ENCODE measurements around the gene ITPR1. TPM values are rescaled to one million over a fixed set of nuclear protein-coding genes. Genes with fewer than 3 reads are reported as not detected.

ITPR1 gene
- total and polyA plus RNA-seq, 5 donors from 2014 or later: 6.9 to 97.5 (median 9.5) TPM

GRCh38 chr3:4766716-4767499 lies 273.8 kb downstream of the ITPR1 start:
- Histone ChIP-seq H3K9me3 (ENCODE audit: control insufficient read depth in 2 of 2, low read length in 2 of 2) (no peaks in the 10 kb centered on the region), H3K27me3 (ENCODE audit: control insufficient read depth, insufficient read depth, low read length) (no peaks in the 10 kb centered on the region), H3K4me1 (ENCODE audit: control insufficient read depth, insufficient read depth, low read length, poor library complexity, severe bottlenecking) (no peaks in the 10 kb centered on the region), H3K4me3 (ENCODE audit: low read depth, low read length) (no peak overlapping the region), H3K36me3 (ENCODE audit: control insufficient read depth, insufficient read depth, low read length) (peaks cover 34% of the 10 kb centered on the region), H3K27ac (ENCODE audit: insufficient read depth, low read length, poor library complexity, severe bottlenecking) (no peak overlapping the region)
- Mint-ChIP-seq H3K27me3 (no peaks in the 10 kb centered on the region), H3K9me3 (peaks cover 0 to 7% (median 0%) of the 10 kb centered on the region in 7 donors), H3K27ac (no peak overlapping the region), H3K36me3 (peaks cover 61% of the 10 kb centered on the region), H3K4me1 (peaks cover 0 to 6% (median 0%) of the 10 kb centered on the region in 4 donors), H3K4me3 (no peak overlapping the region)
- DNase-seq: no peak
- no peak for ATAC-seq (ENCODE audit: low read depth in 2 of 2)

DNA sequence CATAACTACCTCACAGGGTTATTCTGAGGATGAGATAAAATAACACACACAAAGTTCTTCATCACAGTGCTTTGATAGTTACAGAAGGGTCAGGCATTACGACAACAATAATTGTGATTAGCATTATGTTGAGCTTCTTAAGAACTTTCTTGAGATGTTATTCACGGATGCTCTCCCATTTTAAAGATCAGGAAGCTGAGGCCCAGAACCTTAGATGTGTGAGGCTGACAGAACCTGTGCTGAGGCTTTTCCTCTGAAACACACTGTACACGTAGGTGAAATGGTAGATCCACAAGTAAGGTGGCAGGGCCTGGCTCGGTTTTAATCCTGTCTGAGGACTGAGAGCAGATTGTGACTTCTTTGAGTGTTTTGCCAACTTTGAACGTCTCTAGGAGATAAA lies 274.9 kb downstream of the ITPR1 start:
- peaks cover 37% of the 10 kb centered on the region for H3K36me3 ChIP-seq (ENCODE audit: control insufficient read depth, insufficient read depth, low read length)
- ATAC-seq (ENCODE audit: low read depth in 2 of 2): no peak

GRCh38 chr3:4768521-4768920 lies 275.4 kb downstream of the ITPR1 start:
- Histone ChIP-seq H3K4me3 (ENCODE audit: low read depth, low read length) (no peak overlapping the region), H3K36me3 (ENCODE audit: control insufficient read depth, insufficient read depth, low read length) (peaks cover 37% of the 10 kb centered on the region), H3K27me3 (ENCODE audit: control insufficient read depth, insufficient read depth, low read length) (no peaks in the 10 kb centered on the region), H3K4me1 (ENCODE audit: control insufficient read depth, insufficient read depth, low read length, poor library complexity, severe bottlenecking) (no peaks in the 10 kb centered on the region), H3K27ac (ENCODE audit: insufficient read depth, low read length, poor library complexity, severe bottlenecking) (no peak overlapping the region), H3K9me3 (ENCODE audit: control insufficient read depth in 2 of 2, low read length in 2 of 2) (no peaks in the 10 kb centered on the region)
- Mint-ChIP-seq H3K36me3 (peaks cover 60% of the 10 kb centered on the region), H3K4me3 (no peak overlapping the region), H3K27me3 (no peaks in the 10 kb centered on the region), H3K9me3 (peaks cover 0 to 7% (median 0%) of the 10 kb centered on the region in 7 donors), H3K4me1 (peaks cover 0 to 6% (median 0%) of the 10 kb centered on the region in 4 donors), H3K27ac (no peak overlapping the region)
- DNase-seq: no peak
- ATAC-seq (ENCODE audit: low read depth in 2 of 2): no peak

More for the DNA sequence above, 274.9 kb downstream of the ITPR1 start:
- Mint-ChIP-seq H3K27ac (no peak overlapping the region), H3K36me3 (peaks cover 60% of the 10 kb centered on the region), H3K4me3 (no peak overlapping the region), H3K4me1 (peaks cover 0 to 6% (median 0%) of the 10 kb centered on the region in 4 donors), H3K27me3 (no peaks in the 10 kb centered on the region), H3K9me3 (peaks cover 0 to 7% (median 0%) of the 10 kb centered on the region in 7 donors)
- DNase-seq: no peak
- Histone ChIP-seq H3K4me3 (ENCODE audit: low read depth, low read length) (no peak overlapping the region), H3K4me1 (ENCODE audit: control insufficient read depth, insufficient read depth, low read length, poor library complexity, severe bottlenecking) (no peaks in the 10 kb centered on the region), H3K27ac (ENCODE audit: insufficient read depth, low read length, poor library complexity, severe bottlenecking) (no peak overlapping the region), H3K9me3 (ENCODE audit: control insufficient read depth in 2 of 2, low read length in 2 of 2) (no peaks in the 10 kb centered on the region), H3K27me3 (ENCODE audit: control insufficient read depth, insufficient read depth, low read length) (no peaks in the 10 kb centered on the region)

GRCh38 chr3:4770561-4770960 lies 277.4 kb downstream of the ITPR1 start:
- H3K27ac Mint-ChIP-seq: no peak overlapping the region
- H3K4me3 Mint-ChIP-seq: no peak overlapping the region
- no peak for DNase-seq
- peaks cover 39% of the 10 kb centered on the region for H3K36me3 ChIP-seq (ENCODE audit: control insufficient read depth, insufficient read depth, low read length)
- H3K27me3 ChIP-seq (ENCODE audit: control insufficient read depth, insufficient read depth, low read length): no peaks in the 10 kb centered on the region
- H3K9me3 Mint-ChIP-seq: no peaks in the 10 kb centered on the region
- H3K4me1 ChIP-seq (ENCODE audit: control insufficient read depth, insufficient read depth, low read length, poor library complexity, severe bottlenecking): no peaks in the 10 kb centered on the region
- H3K4me1 Mint-ChIP-seq: peaks cover 0 to 6% (median under 1%) of the 10 kb centered on the region in 4 donors
- no peaks in the 10 kb centered on the region for H3K27me3 Mint-ChIP-seq
- no peak overlapping the region for H3K27ac ChIP-seq (ENCODE audit: insufficient read depth, low read length, poor library complexity, severe bottlenecking)
- H3K9me3 ChIP-seq (ENCODE audit: control insufficient read depth in 2 of 2, low read length in 2 of 2): no peaks in the 10 kb centered on the region
- no peak for ATAC-seq (ENCODE audit: low read depth in 2 of 2)
- H3K4me3 ChIP-seq (ENCODE audit: low read depth, low read length): no peak overlapping the region
- peaks cover 57% of the 10 kb centered on the region for H3K36me3 Mint-ChIP-seq

- ATAC-seq (ENCODE audit: low read depth in 2 of 2) (no peak), DNase-seq (no peak)
- no peaks in the 10 kb centered on the region for H3K9me3 ChIP-seq (ENCODE audit: control insufficient read depth in 2 of 2, low read length in 2 of 2)
- peaks cover 36% of the 10 kb centered on the region for H3K36me3 ChIP-seq (ENCODE audit: control insufficient read depth, insufficient read depth, low read length)
- no peak overlapping the region for H3K27ac ChIP-seq (ENCODE audit: insufficient read depth, low read length, poor library complexity, severe bottlenecking)
- Mint-ChIP-seq H3K27ac (no peak overlapping the region), H3K4me3 (no peak overlapping the region), H3K4me1 (peaks cover 0 to 6% (median 4%) of the 10 kb centered on the region in 4 donors), H3K36me3 (peaks cover 53% of the 10 kb centered on the region), H3K9me3 (no peaks in the 10 kb centered on the region), H3K27me3 (no peaks in the 10 kb centered on the region)
- no peak overlapping the region for H3K4me3 ChIP-seq (ENCODE audit: low read depth, low read length)
- no peaks in the 10 kb centered on the region for H3K4me1 ChIP-seq (ENCODE audit: control insufficient read depth, insufficient read depth, low read length, poor library complexity, severe bottlenecking)
- no peaks in the 10 kb centered on the region for H3K27me3 ChIP-seq (ENCODE audit: control insufficient read depth, insufficient read depth, low read length)
These were observed 278.1 kb downstream of the ITPR1 start for GRCh38 chr3:4771243-4771642.

GRCh38 chr3:4772171-4772804 lies 279.1 kb downstream of the ITPR1 start:
- Mint-ChIP-seq H3K27ac (peak overlapping the region in 1 of 3 donors; percentile 18), H3K36me3 (peaks cover 50% of the 10 kb centered on the region), H3K4me1 (peaks cover 4 to 11% (median 9%) of the 10 kb centered on the region in 4 donors), H3K9me3 (no peaks in the 10 kb centered on the region), H3K4me3 (no peak overlapping the region), H3K27me3 (no peaks in the 10 kb centered on the region)
- H3K4me3 ChIP-seq (ENCODE audit: low read depth, low read length): no peak overlapping the region
- H3K36me3 ChIP-seq (ENCODE audit: control insufficient read depth, insufficient read depth, low read length): peaks cover 31% of the 10 kb centered on the region
- no peak for ATAC-seq (ENCODE audit: low read depth in 2 of 2)
- H3K4me1 ChIP-seq (ENCODE audit: control insufficient read depth, insufficient read depth, low read length, poor library complexity, severe bottlenecking): no peaks in the 10 kb centered on the region
- no peak for DNase-seq
- H3K27me3 ChIP-seq (ENCODE audit: control insufficient read depth, insufficient read depth, low read length): no peaks in the 10 kb centered on the region
- H3K27ac ChIP-seq (ENCODE audit: insufficient read depth, low read length, poor library complexity, severe bottlenecking): no peak overlapping the region
- H3K9me3 ChIP-seq (ENCODE audit: control insufficient read depth in 2 of 2, low read length in 2 of 2): no peaks in the 10 kb centered on the region

DNA sequence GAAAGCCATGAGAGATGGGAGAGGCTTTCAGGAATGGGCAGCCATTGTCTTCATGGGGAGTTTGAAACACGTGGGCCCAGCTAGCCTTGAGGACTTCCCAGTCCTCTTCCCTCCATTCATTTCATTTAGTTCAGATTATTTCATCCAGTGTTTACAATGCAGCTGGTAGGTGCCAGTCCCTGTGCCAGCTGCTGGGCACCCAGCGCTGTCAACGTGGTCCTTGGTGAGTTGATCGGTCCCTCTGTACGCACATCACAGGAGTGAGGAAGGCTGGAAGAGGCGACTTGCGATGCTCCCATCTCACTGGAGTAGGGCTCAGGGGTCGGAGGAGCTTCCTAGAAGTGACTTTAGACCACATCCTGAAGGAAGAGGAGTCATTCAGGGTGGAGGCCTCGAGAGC lies 279.7 kb downstream of the ITPR1 start:
- H3K36me3 ChIP-seq (ENCODE audit: control insufficient read depth, insufficient read depth, low read length): peaks cover 28% of the 10 kb centered on the region
- no peaks in the 10 kb centered on the region for H3K27me3 ChIP-seq (ENCODE audit: control insufficient read depth, insufficient read depth, low read length)
- no peak overlapping the region for H3K4me3 Mint-ChIP-seq
- H3K4me1 ChIP-seq (ENCODE audit: control insufficient read depth, insufficient read depth, low read length, poor library complexity, severe bottlenecking): no peaks in the 10 kb centered on the region
- H3K36me3 Mint-ChIP-seq: peaks cover 48% of the 10 kb centered on the region
- no peak overlapping the region for H3K27ac ChIP-seq (ENCODE audit: insufficient read depth, low read length, poor library complexity, severe bottlenecking)
- H3K4me1 Mint-ChIP-seq: peaks cover 4 to 11% (median 9%) of the 10 kb centered on the region in 4 donors
- H3K9me3 Mint-ChIP-seq: no peaks in the 10 kb centered on the region
- H3K4me3 ChIP-seq (ENCODE audit: low read depth, low read length): no peak overlapping the region
- no peaks in the 10 kb centered on the region for H3K9me3 ChIP-seq (ENCODE audit: control insufficient read depth in 2 of 2, low read length in 2 of 2)
- peak overlapping the region in 1 of 3 donors; percentile 18 for H3K27ac Mint-ChIP-seq
- H3K27me3 Mint-ChIP-seq: no peaks in the 10 kb centered on the region
- DNase-seq: no peak
- no peak for ATAC-seq (ENCODE audit: low read depth in 2 of 2)
